Activated CD8-positive, alpha-beta T cell treated with anti-CD3 and anti-CD28 coated beads, Interleukin-2, amount 10 ng/mL, durations not matched to agents 7 days and 5 days (primary cell): ENCODE measurements around the gene RNF4. TPM values are rescaled to one million over a fixed set of nuclear protein-coding genes. Genes with fewer than 3 reads are reported as not detected.
A peak's percentile ranks its signal among the peaks of the same experiment; 100 is the strongest.

Experiments used
- ATAC-seq: fragments of 150-1000 bp; cut with Tn5 transposase; one replicate; pipeline ENCODE4 v1.10.0; 2021; ENCODE audit warnings: moderate library complexity
- CTCF ChIA-PET: fragments of 350-600 bp; sonication (Branson Sonifier 250); formaldehyde crosslinking; loops from one replicate; lab custom pipeline; 2021; ENCODE audit warnings: antibody characterized with exemption; lab: Charles Lee
- POLR2A ChIA-PET: fragments of 350-600 bp; sonication (Branson Sonifier 250); formaldehyde crosslinking; loops from one replicate; lab custom pipeline; 2021; ENCODE audit warnings: antibody characterized with exemption; lab: Charles Lee
- DNase-seq: peaks from one replicate; pipeline ENCODE4 v3.0.0-alpha.2; 2020
- H3K27ac Mint-ChIP-seq: one replicate; pipeline ENCODE4 v1.8.0; 2021; ENCODE audit warnings: mild to moderate bottlenecking, mixed read lengths
- H3K27me3 Mint-ChIP-seq: one replicate; pipeline ENCODE4 v1.8.0; 2021; ENCODE audit warnings: low read depth, mixed read lengths
- H3K36me3 Mint-ChIP-seq: one replicate; pipeline ENCODE4 v1.8.0; 2021; ENCODE audit warnings: low read depth, mixed read lengths
- H3K4me1 Mint-ChIP-seq: one replicate; pipeline ENCODE4 v1.8.0; 2021; ENCODE audit warnings: low read depth, mixed read lengths
- H3K4me3 Mint-ChIP-seq: one replicate; pipeline ENCODE4 v1.8.0; 2021; ENCODE audit warnings: mild to moderate bottlenecking, mixed read lengths
- H3K9me3 Mint-ChIP-seq: one replicate; pipeline ENCODE4 v1.8.0; 2022; ENCODE audit warnings: mixed read lengths; ENCODE audit not compliant: insufficient read depth
- total RNA-seq, 2 experiments: library from RNA; stranded (reverse); gene quantifications; one replicate each; pipeline ENCODE4 v1.2.3, GENCODE V29; 2021

Gene RNF4
- total RNA-seq, 2 experiments from 2014 or later, result 105 to 118 TPM

- no peaks in the 10 kb centered on the region for H3K27me3 Mint-ChIP-seq
- ChIA-PET POLR2A (interaction anchor here (3.5 to 4.5 kb wide), 2 partner anchors 12 to 14 kb away, joined by 13 to 39 read pairs; partner anchors contain the start of gene RNF4), CTCF (interaction anchor here (1.0 to 1.5 kb wide), 3 partner anchors 13 to 262 kb away, joined by 3 to 4 read pairs (median 4); partner anchors contain the start of gene RNF4)
- no peak for ATAC-seq
- peaks cover 92% of the 10 kb centered on the region for H3K4me1 Mint-ChIP-seq
- H3K9me3 Mint-ChIP-seq, result no peaks in the 10 kb centered on the region
- DNase-seq, result no peak
- peak overlapping the region; percentile 88 for H3K27ac Mint-ChIP-seq
- peak overlapping the region; percentile 35 for H3K4me3 Mint-ChIP-seq
- peaks cover 57% of the 10 kb centered on the region for H3K36me3 Mint-ChIP-seq
Measured at GRCh38 chr4:2482693-2483092, 13.8 kb downstream of the RNF4 start.

GRCh38 chr4:2483237-2483636, 14.3 kb downstream of the RNF4 start:
- ATAC-seq (no peak), DNase-seq (no peak)
- Mint-ChIP-seq H3K27ac (no peak overlapping the region), H3K4me3 (no peak overlapping the region), H3K36me3 (peaks cover 56% of the 10 kb centered on the region), H3K9me3 (no peaks in the 10 kb centered on the region), H3K4me1 (peaks cover 92% of the 10 kb centered on the region), H3K27me3 (no peaks in the 10 kb centered on the region)
- ChIA-PET CTCF (interaction anchor here (1.2 to 1.5 kb wide), 2 partner anchors 15 to 263 kb away, joined by 3 to 4 read pairs; partner anchors contain the start of gene RNF4), POLR2A (interaction anchor here (3.5 to 4.5 kb wide), 2 partner anchors 13 to 15 kb away, joined by 13 to 39 read pairs; partner anchors contain the start of gene RNF4)

- H3K27me3 Mint-ChIP-seq, result no peaks in the 10 kb centered on the region
- no peak for ATAC-seq
- POLR2A ChIA-PET, result interaction anchor here (3.5 to 4.5 kb wide), 2 partner anchors 14 to 16 kb away, joined by 13 to 39 read pairs; partner anchors contain the start of gene RNF4
- H3K9me3 Mint-ChIP-seq, result no peaks in the 10 kb centered on the region
- no peak for DNase-seq
- H3K27ac Mint-ChIP-seq, result peak overlapping the region; percentile 48
- CTCF ChIA-PET, result interaction anchor here (2.3 to 2.5 kb wide), 3 partner anchors 15 to 264 kb away, joined by 10 to 15 read pairs (median 14); partner anchors contain the start of genes FAM193A and RNF4
- peaks cover 52% of the 10 kb centered on the region for H3K36me3 Mint-ChIP-seq
- H3K4me1 Mint-ChIP-seq, result peaks cover 86% of the 10 kb centered on the region
- H3K4me3 Mint-ChIP-seq, result peak overlapping the region; percentile 34
Measured at GRCh38 chr4:2484185-2484584, 15.3 kb downstream of the RNF4 start.

GRCh38 chr4:2484993-2485392, 16.1 kb downstream of the RNF4 start:
- H3K4me3 Mint-ChIP-seq, result peak overlapping the region; percentile 38
- H3K27ac Mint-ChIP-seq, result peak overlapping the region; percentile 83
- ChIA-PET POLR2A (interaction anchor here (0.6 to 4.5 kb wide), 7 partner anchors 11 to 448 kb away, joined by 3 to 39 read pairs (median 3); partner anchors contain the start of genes FAM193A, RNF4 and TNIP2), CTCF (interaction anchor here (2.3 to 2.5 kb wide), 3 partner anchors 16 to 264 kb away, joined by 10 to 15 read pairs (median 14); partner anchors contain the start of genes FAM193A and RNF4)
- H3K9me3 Mint-ChIP-seq, result no peaks in the 10 kb centered on the region
- H3K36me3 Mint-ChIP-seq, result peaks cover 50% of the 10 kb centered on the region
- ATAC-seq (peak; percentile 93), DNase-seq (peak; percentile 87)
- peaks cover 83% of the 10 kb centered on the region for H3K4me1 Mint-ChIP-seq
- no peaks in the 10 kb centered on the region for H3K27me3 Mint-ChIP-seq

- POLR2A ChIA-PET, result interaction anchor here (2.7 to 4.5 kb wide), 2 partner anchors 17 to 18 kb away, joined by 14 to 39 read pairs; partner anchors contain the start of gene RNF4
- CTCF ChIA-PET, result interaction anchor here (1.3 to 2.5 kb wide), 4 partner anchors 10 to 265 kb away, joined by 4 to 15 read pairs (median 12); partner anchors contain the start of genes FAM193A and RNF4
- no peak for ATAC-seq
- DNase-seq, result no peak
- no peak overlapping the region for H3K4me3 Mint-ChIP-seq
- H3K36me3 Mint-ChIP-seq, result peaks cover 54% of the 10 kb centered on the region
- no peaks in the 10 kb centered on the region for H3K9me3 Mint-ChIP-seq
- no peak overlapping the region for H3K27ac Mint-ChIP-seq
- peaks cover 81% of the 10 kb centered on the region for H3K4me1 Mint-ChIP-seq
- no peaks in the 10 kb centered on the region for H3K27me3 Mint-ChIP-seq
Measured at GRCh38 chr4:2485956-2486355, 17.1 kb downstream of the RNF4 start.

- DNase-seq (no peak), ATAC-seq (no peak)
- no peaks in the 10 kb centered on the region for H3K27me3 Mint-ChIP-seq
- CTCF ChIA-PET, result interaction anchor here (1.3 to 1.8 kb wide), 2 partner anchors 9 to 45 kb away, joined by 4 read pairs; no protein-coding TSS in a partner anchor
- H3K27ac Mint-ChIP-seq, result no peak overlapping the region
- H3K9me3 Mint-ChIP-seq, result no peaks in the 10 kb centered on the region
- peaks cover 71% of the 10 kb centered on the region for H3K4me1 Mint-ChIP-seq
- H3K4me3 Mint-ChIP-seq, result no peak overlapping the region
- peaks cover 52% of the 10 kb centered on the region for H3K36me3 Mint-ChIP-seq
- POLR2A ChIA-PET, result interaction anchor here (0.7 to 2.7 kb wide), 2 partner anchors 18 to 19 kb away, joined by 4 to 14 read pairs; partner anchors contain the start of gene RNF4
Measured at GRCh38 chr4:2486981-2487380, 18.1 kb downstream of the RNF4 start.

- POLR2A ChIA-PET, result interaction anchor here (0.7 to 2.7 kb wide), 2 partner anchors 18 to 20 kb away, joined by 4 to 14 read pairs; partner anchors contain the start of gene RNF4
Measured at GRCh38 chr4:2487632-2488031, 18.7 kb downstream of the RNF4 start.

GRCh38 chr4:2489081-2489805, 20.3 kb downstream of the RNF4 start:
- no peak for DNase-seq
- ChIA-PET POLR2A (interaction anchor here (0.7 kb wide), 1 partner anchor 11 kb away, joined by 3 read pairs; no protein-coding TSS in a partner anchor), CTCF (no interaction called here)
- Mint-ChIP-seq H3K4me3 (no peak overlapping the region), H3K9me3 (no peaks in the 10 kb centered on the region), H3K36me3 (peaks cover 58% of the 10 kb centered on the region), H3K27ac (peak overlapping the region; percentile 13), H3K4me1 (peaks cover 54% of the 10 kb centered on the region), H3K27me3 (no peaks in the 10 kb centered on the region)
- no peak for ATAC-seq

More at GRCh38 chr4:2487632-2488031, 18.7 kb downstream of the RNF4 start:
- no peak overlapping the region for H3K4me3 Mint-ChIP-seq
- peaks cover 65% of the 10 kb centered on the region for H3K4me1 Mint-ChIP-seq
- ATAC-seq, result peak; percentile 22
- DNase-seq, result no peak
- H3K27me3 Mint-ChIP-seq, result no peaks in the 10 kb centered on the region
- peaks cover 56% of the 10 kb centered on the region for H3K36me3 Mint-ChIP-seq
- H3K27ac Mint-ChIP-seq, result peak overlapping the region; percentile 28
- CTCF ChIA-PET, result interaction anchor here (1.8 kb wide), 1 partner anchor 46 kb away, joined by 4 read pairs; no protein-coding TSS in a partner anchor
- no peaks in the 10 kb centered on the region for H3K9me3 Mint-ChIP-seq

- no peaks in the 10 kb centered on the region for H3K9me3 Mint-ChIP-seq
- POLR2A ChIA-PET, result interaction anchor here (0.7 kb wide), 1 partner anchor 11 kb away, joined by 3 read pairs; no protein-coding TSS in a partner anchor
- CTCF ChIA-PET, result no interaction called here
- ATAC-seq, result no peak
- DNase-seq, result no peak
- peak overlapping the region; percentile 13 for H3K27ac Mint-ChIP-seq
- H3K27me3 Mint-ChIP-seq, result no peaks in the 10 kb centered on the region
- no peak overlapping the region for H3K4me3 Mint-ChIP-seq
- peaks cover 47% of the 10 kb centered on the region for H3K4me1 Mint-ChIP-seq
- peaks cover 57% of the 10 kb centered on the region for H3K36me3 Mint-ChIP-seq
Measured at GRCh38 chr4:2489841-2490552, 21.1 kb downstream of the RNF4 start.

GRCh38 chr4:2492970-2493369, 24.1 kb downstream of the RNF4 start:
- POLR2A ChIA-PET, result no interaction called here
- Mint-ChIP-seq H3K4me1 (peaks cover 19% of the 10 kb centered on the region), H3K27ac (peak overlapping the region; percentile 13), H3K36me3 (peaks cover 67% of the 10 kb centered on the region), H3K4me3 (no peak overlapping the region), H3K9me3 (no peaks in the 10 kb centered on the region), H3K27me3 (no peaks in the 10 kb centered on the region)
- ATAC-seq, result no peak
- DNase-seq, result no peak
- CTCF ChIA-PET, result no interaction called here

- CTCF ChIA-PET, result no interaction called here
- POLR2A ChIA-PET, result interaction anchor here (1.4 kb wide), 1 partner anchor 10 kb away, joined by 6 read pairs; no protein-coding TSS in a partner anchor
- no peak for DNase-seq
- H3K36me3 Mint-ChIP-seq, result peaks cover 64% of the 10 kb centered on the region
- H3K4me1 Mint-ChIP-seq, result peaks cover 8% of the 10 kb centered on the region
- ATAC-seq, result no peak
- no peak overlapping the region for H3K4me3 Mint-ChIP-seq
- no peak overlapping the region for H3K27ac Mint-ChIP-seq
- no peaks in the 10 kb centered on the region for H3K27me3 Mint-ChIP-seq
- no peaks in the 10 kb centered on the region for H3K9me3 Mint-ChIP-seq
Measured at GRCh38 chr4:2494992-2495391, 26.1 kb downstream of the RNF4 start.
